Progenitor cell of endocrine pancreas (in vitro differentiated cells): ENCODE data around the gene IZUMO1. TPM values are rescaled to one million over a fixed set of nuclear protein-coding genes. Genes with fewer than 3 reads are reported as not detected.

Experiments
- DNase-seq: peaks from one replicate; pipeline ENCODE4 v3.0.0; 2021; ENCODE audit warnings: low spot score; ENCODE audit not compliant: unreplicated experiment
- H3K27ac Mint-ChIP-seq: 2 replicates; pipeline ENCODE4 v1.8.0; 2021; ENCODE audit warnings: mild to moderate bottlenecking, moderate library complexity, mixed read lengths
- H3K27me3 Mint-ChIP-seq: 2 replicates; pipeline ENCODE4 v1.8.0; 2021; ENCODE audit warnings: mixed read lengths
- H3K36me3 Mint-ChIP-seq: 2 replicates; pipeline ENCODE4 v1.8.0; 2022; ENCODE audit warnings: mixed read lengths; ENCODE audit not compliant: insufficient read depth
- H3K4me1 Mint-ChIP-seq: 2 replicates; pipeline ENCODE4 v1.8.0; 2021; ENCODE audit warnings: low read depth, mixed read lengths
- H3K4me3 Mint-ChIP-seq: 2 replicates; pipeline ENCODE4 v1.8.0; 2021; ENCODE audit warnings: low read depth, mild to moderate bottlenecking, moderate library complexity, mixed read lengths
- H3K9me3 Mint-ChIP-seq: 2 replicates; pipeline ENCODE4 v1.8.0; 2021; ENCODE audit warnings: low read depth, mixed read lengths
- CTCF ChIP-seq: fragments of 200-600 bp; sonication (generic); IDR thresholded peaks from one replicate; pipeline ENCODE4 v1.5.0; 2021; ENCODE audit warnings: antibody characterized with exemption, mild to moderate bottlenecking; ENCODE audit not compliant: unreplicated experiment
- total RNA-seq: library from RNA; stranded (reverse); gene quantifications from 2 replicates; pipeline ENCODE4 v1.2.1, GENCODE V29; 2021

IZUMO1 gene
- total RNA-seq, 1 donor from 2014 or later: 1.0 TPM

GRCh38 chr19:48739404-48740163 is 7.1 kb downstream of the IZUMO1 start:
- no peak for DNase-seq
- peaks cover 6% of the 10 kb centered on the region for H3K4me1 Mint-ChIP-seq
- TF ChIP-seq CTCF: no peak
- peaks cover 35% of the 10 kb centered on the region for H3K27me3 Mint-ChIP-seq
- H3K9me3 Mint-ChIP-seq: no peaks in the 10 kb centered on the region
- H3K4me3 Mint-ChIP-seq: no peak overlapping the region
- peaks cover 2% of the 10 kb centered on the region for H3K36me3 Mint-ChIP-seq
- no peak overlapping the region for H3K27ac Mint-ChIP-seq

- Mint-ChIP-seq H3K4me1 (peaks cover 6% of the 10 kb centered on the region), H3K4me3 (peak overlapping the region; percentile 60), H3K9me3 (no peaks in the 10 kb centered on the region), H3K27me3 (peaks cover 28% of the 10 kb centered on the region), H3K36me3 (peaks cover 2% of the 10 kb centered on the region), H3K27ac (peak overlapping the region; percentile 95)
- DNase-seq: peak; percentile 96
- TF ChIP-seq CTCF: peak; percentile 41
These were observed 7.9 kb downstream of the IZUMO1 start for GRCh38 chr19:48738557-48739403.

- Mint-ChIP-seq H3K4me3 (peak overlapping the region; percentile 26), H3K27ac (peak overlapping the region; percentile 95), H3K27me3 (peaks cover 27% of the 10 kb centered on the region), H3K4me1 (peaks cover 6% of the 10 kb centered on the region), H3K36me3 (peaks cover 2% of the 10 kb centered on the region), H3K9me3 (no peaks in the 10 kb centered on the region)
- no peak for DNase-seq
- no peak for TF ChIP-seq CTCF
These were observed 9.2 kb downstream of the IZUMO1 start for GRCh38 chr19:48737360-48737998.

- H3K27ac Mint-ChIP-seq: peak overlapping the region; percentile 15
- H3K4me3 Mint-ChIP-seq: peak overlapping the region; percentile 67
- H3K27me3 Mint-ChIP-seq: peaks cover 23% of the 10 kb centered on the region
- no peak for DNase-seq
- TF ChIP-seq CTCF: no peak
- no peaks in the 10 kb centered on the region for H3K9me3 Mint-ChIP-seq
- peaks cover 4% of the 10 kb centered on the region for H3K36me3 Mint-ChIP-seq
- H3K4me1 Mint-ChIP-seq: peaks cover 6% of the 10 kb centered on the region
These were observed 11.6 kb downstream of the IZUMO1 start for GRCh38 chr19:48735031-48735615.

GRCh38 chr19:48734625-48735024 is 12.1 kb downstream of the IZUMO1 start:
- Mint-ChIP-seq H3K27ac (peak overlapping the region; percentile 15), H3K36me3 (peaks cover 4% of the 10 kb centered on the region), H3K4me1 (peaks cover 6% of the 10 kb centered on the region), H3K9me3 (no peaks in the 10 kb centered on the region), H3K27me3 (peaks cover 18% of the 10 kb centered on the region), H3K4me3 (peak overlapping the region; percentile 67)
- no peak for TF ChIP-seq CTCF
- no peak for DNase-seq
